Fibroblast of skin of back (primary cell): Measurements from ENCODE around the gene DNTT.
A peak's percentile ranks its signal among the peaks of the same experiment; 100 is the strongest.

ENCODE experiments used
- DNase-seq: peaks from one replicate; pipeline ENCODE4 v3.0.0-alpha.2; 2013

Gene DNTT

GRCh38 chr10:96345222-96345621 lies 41.0 kb downstream of the DNTT start:
- DNase-seq: no peak

- no peak for DNase-seq
These were observed 42.1 kb downstream of the DNTT start for GRCh38 chr10:96346295-96346694.

GRCh38 chr10:96352027-96352426 lies 47.8 kb downstream of the DNTT start:
- no peak for DNase-seq

GRCh38 chr10:96352582-96352981 lies 48.3 kb downstream of the DNTT start:
- DNase-seq: no peak

- no peak for DNase-seq
These were observed 52.9 kb downstream of the DNTT start for GRCh38 chr10:96357038-96357620.

- no peak for DNase-seq
These were observed 54.8 kb downstream of the DNTT start, which contains the start of gene OPALIN for GRCh38 chr10:96358851-96359540. Gene OPALIN (minus strand): TSS chr10:96359002. CDS start chr10:96358896, 106 bp downstream.

GRCh38 chr10:96359616-96360015 lies 55.4 kb downstream of the DNTT start:
- DNase-seq: no peak

- no peak for DNase-seq
These were observed 56.1 kb downstream of the DNTT start for GRCh38 chr10:96360331-96360730.

- no peak for DNase-seq
These were observed 56.5 kb downstream of the DNTT start for GRCh38 chr10:96360766-96361165.

- DNase-seq: no peak
These were observed 61.3 kb downstream of the DNTT start for GRCh38 chr10:96365571-96365970.

- DNase-seq: peak; percentile 68
These were observed 62.3 kb downstream of the DNTT start for GRCh38 chr10:96366508-96366907.

- no peak for DNase-seq
These were observed 63.2 kb downstream of the DNTT start for GRCh38 chr10:96367470-96367869.

GRCh38 chr10:96368971-96369370 lies 64.7 kb downstream of the DNTT start:
- no peak for DNase-seq

- DNase-seq: no peak
These were observed 65.8 kb downstream of the DNTT start for GRCh38 chr10:96369890-96370583.

GRCh38 chr10:96370584-96371157 lies 66.4 kb downstream of the DNTT start:
- peak; percentile 45 for DNase-seq

GRCh38 chr10:96371356-96371755 lies 67.1 kb downstream of the DNTT start:
- no peak for DNase-seq

- DNase-seq: no peak
These were observed 69.8 kb downstream of the DNTT start for GRCh38 chr10:96374004-96374403.

GRCh38 chr10:96374639-96374984 lies 70.4 kb downstream of the DNTT start:
- no peak for DNase-seq

GRCh38 chr10:96374985-96375830 lies 71.0 kb downstream of the DNTT start:
- peak; percentile 85 for DNase-seq

- DNase-seq: no peak
These were observed 72.2 kb downstream of the DNTT start for GRCh38 chr10:96376483-96376882.

- peak; percentile 30 for DNase-seq
These were observed 73.6 kb downstream of the DNTT start for GRCh38 chr10:96377816-96378294.

- DNase-seq: no peak
These were observed 74.5 kb downstream of the DNTT start for GRCh38 chr10:96378741-96379140.
